Keratinocyte (primary cell): ENCODE results near the gene OR2T2. TPM values are rescaled to one million over a fixed set of nuclear protein-coding genes. Genes with fewer than 3 reads are reported as not detected.
"Not testable (repeated sequence)": the region's sequence is repeated elsewhere in the genome, so short reads cannot be mapped to it uniquely, and the experiment has no call there.

Source experiments
- DNase-seq: peaks from one replicate; pipeline ENCODE4 v3.0.0-alpha.2; 2011; ENCODE audit warnings: low read depth, missing footprints, low spot score
- FAIRE-seq: peaks from 2 replicates; lab custom pipeline; 2011; peaks lifted over from hg19 to GRCh38; lab: Jason Lieb, UNC
- H2AFZ ChIP-seq: 2 replicates; pipeline ENCODE4 v1.6.0; 2012; ENCODE audit warnings: low read length, control low read depth, inconsistent platforms; ENCODE audit not compliant: control insufficient read depth
- H3K27ac ChIP-seq: 2 replicates; pipeline ENCODE4 v1.5.1; 2011; ENCODE audit warnings: low read length; ENCODE audit not compliant: control insufficient read depth, insufficient read depth
- H3K27me3 ChIP-seq: 3 replicates; pipeline ENCODE4 v1.6.0; 2011; ENCODE audit warnings: low read length; ENCODE audit not compliant: control insufficient read depth, insufficient read depth; ENCODE audit errors: extremely low read depth
- H3K36me3 ChIP-seq, 2 experiments: 2 replicates in 1 of 2; 3 replicates in 1 of 2; pipeline ENCODE4 v1.5.1; 2011; ENCODE audit warnings: low read length in 2 of 2, mild to moderate bottlenecking in 1 of 2; ENCODE audit not compliant: control insufficient read depth in 2 of 2, insufficient read depth in 2 of 2; ENCODE audit errors: extremely low read depth in 1 of 2
- H3K4me1 ChIP-seq: 3 replicates; pipeline ENCODE4 v1.5.1; 2011; ENCODE audit warnings: low read length; ENCODE audit not compliant: control insufficient read depth, insufficient read depth; ENCODE audit errors: extremely low read depth
- H3K4me2 ChIP-seq: 3 replicates; pipeline ENCODE4 v1.6.0; 2011; ENCODE audit warnings: low read depth, low read length; ENCODE audit not compliant: control insufficient read depth, insufficient read depth; ENCODE audit errors: extremely low read depth
- H3K4me3 ChIP-seq, 3 experiments: fragments of 200-600 bp in 1 of 3; sonication (generic) in 1 of 3; 2 replicates in 2 of 3; 3 replicates in 1 of 3; pipeline ENCODE4 v1.5.1; 2011 to 2016; ENCODE audit warnings: low read length in 3 of 3, mild to moderate bottlenecking in 3 of 3, control low read depth in 2 of 3, inconsistent platforms in 1 of 3, low read depth in 1 of 3, mixed read lengths in 1 of 3, mixed run types in 1 of 3, moderate library complexity in 1 of 3; ENCODE audit not compliant: control insufficient read depth in 2 of 3, insufficient read depth in 2 of 3; ENCODE audit errors: extremely low read depth in 1 of 3
- H3K79me2 ChIP-seq: 2 replicates; pipeline ENCODE4 v1.6.0; 2012; ENCODE audit warnings: low read length; ENCODE audit not compliant: control insufficient read depth, insufficient read depth
- H3K9ac ChIP-seq: 3 replicates; pipeline ENCODE4 v1.6.0; 2011; ENCODE audit warnings: low read length; ENCODE audit not compliant: control insufficient read depth, insufficient read depth; ENCODE audit errors: extremely low read depth
- H3K9me1 ChIP-seq: 3 replicates; pipeline ENCODE4 v1.6.0; 2011; ENCODE audit warnings: low read length; ENCODE audit not compliant: control insufficient read depth, insufficient read depth; ENCODE audit errors: extremely low read depth
- H3K9me3 ChIP-seq: 2 replicates; pipeline ENCODE4 v1.5.1; 2012; ENCODE audit warnings: low read depth, low read length; ENCODE audit not compliant: control insufficient read depth
- H4K20me1 ChIP-seq: 3 replicates; pipeline ENCODE4 v1.6.0; 2011; ENCODE audit warnings: low read length; ENCODE audit not compliant: control insufficient read depth, insufficient read depth; ENCODE audit errors: extremely low read depth
- CTCF ChIP-seq, 3 experiments: IDR thresholded peaks in 1 of 3; conservative IDR thresholded peaks in 1 of 3; optimal IDR thresholded peaks in 1 of 3; 2 replicates in 2 of 3; 3 replicates in 1 of 3; pipeline versions ENCODE3 to v1.5.1; 2011; ENCODE audit warnings: low read length in 3 of 3, mild to moderate bottlenecking in 3 of 3, moderate library complexity in 2 of 3, control low read depth in 1 of 3, inconsistent platforms in 1 of 3; ENCODE audit not compliant: insufficient read depth in 2 of 3; ENCODE audit errors: extremely low read depth in 1 of 3
- EZH2 ChIP-seq: IDR thresholded peaks from one replicate; pipeline ENCODE4 v1.6.1; 2012; ENCODE audit warnings: inconsistent platforms, mild to moderate bottlenecking, low read length, moderate library complexity
- dilution Hi-C: fragments of 300-500 bp; cut with MboI; formaldehyde crosslinking; loops from one replicate; pipeline ENCODE4 v1.7.0; 2020; ENCODE audit warnings: low sequenced_read_pairs; ENCODE audit not compliant: extremely low pct_ligation_motif_present
- polyA plus RNA-seq, 5 experiments: library from polyadenylated mRNA; depleted of rRNA in 3 of 5; stranded (reverse) in 3 of 5; stranded (forward) in 1 of 5; unstranded in 1 of 5; fragments of >200 nt; gene quantifications; 1 replicate in 1 of 5; 2 replicates in 3 of 5; 3 replicates in 1 of 5; pipeline versions ENCODE4 v1.2.1 to v1.2.3, GENCODE V29; 2011 to 2012; ENCODE audit warnings: missing spikeins in 2 of 5, low read depth in 1 of 5, low replicate concordance in 1 of 5

Gene OR2T2
- polyA plus RNA-seq, 1 donor (not counting 4 experiments of a cell fraction or from before 2014, with no cell fraction given) = not detected

- H3K27ac ChIP-seq = no peak overlapping the region
- FAIRE-seq (no peak), DNase-seq (no peak)
- no peak overlapping the region for H3K4me3 ChIP-seq
- H3K36me3 ChIP-seq = no peaks in the 10 kb centered on the region
- H3K9me3 ChIP-seq = no peaks in the 10 kb centered on the region
- no peaks in the 10 kb centered on the region for H3K27me3 ChIP-seq
- H3K4me2 ChIP-seq = no peak overlapping the region
- H3K9ac ChIP-seq = no peak overlapping the region
- TF ChIP-seq EZH2 (no peak), CTCF (optimal IDR thresholded peaks at IDR 0.05 in 1 of 3, IDR thresholded peaks at IDR 0.05 in 1 of 3, conservative IDR thresholded peaks at IDR 0.05 in 1 of 3; ENCODE audit: extremely low read depth in 1 of 3, insufficient read depth in 2 of 3, low read length in 3 of 3) (no peak)
- no peaks in the 10 kb centered on the region for H4K20me1 ChIP-seq
- no peaks in the 10 kb centered on the region for H3K79me2 ChIP-seq
- H2AFZ ChIP-seq = no peak overlapping the region
- no peaks in the 10 kb centered on the region for H3K4me1 ChIP-seq
- H3K9me1 ChIP-seq = no peaks in the 10 kb centered on the region
- dilution Hi-C loops = no loop called here
These were observed 24.1 kb upstream of the OR2T2 start for GRCh38 chr1:248421384-248421783.

DNA sequence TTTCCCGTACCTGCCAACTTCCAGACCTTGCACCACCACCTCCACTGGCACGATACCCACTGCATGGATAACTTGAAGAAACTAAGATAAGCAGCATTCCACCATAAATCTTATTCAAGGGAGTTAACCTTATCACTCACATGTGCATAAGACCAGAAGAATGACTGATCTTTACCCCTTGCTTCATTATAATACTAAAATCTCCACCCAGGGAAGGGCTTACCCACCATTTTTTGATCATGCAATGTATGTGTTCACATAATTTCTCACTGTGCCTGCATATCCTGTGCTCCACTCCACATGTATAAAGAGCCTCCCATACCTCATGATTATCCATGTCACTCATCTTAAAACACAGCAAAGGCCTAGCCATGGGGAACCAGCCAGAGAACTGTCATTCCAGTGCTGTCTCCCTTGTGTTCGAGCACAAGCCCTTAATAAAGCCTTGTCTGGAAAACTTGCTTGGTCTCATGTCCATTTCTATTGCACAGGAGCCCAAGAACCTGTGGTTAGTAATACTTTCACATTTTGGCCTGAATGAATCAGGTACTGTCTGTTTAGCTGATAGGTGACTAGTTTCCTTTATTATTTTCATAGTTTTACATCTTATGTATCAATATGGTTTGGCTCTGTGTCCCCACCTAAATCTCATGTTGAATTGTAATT lies 17.8 kb upstream of the OR2T2 start:
- H3K4me1 ChIP-seq, H3K9ac ChIP-seq, H4K20me1 ChIP-seq, H3K36me3 ChIP-seq, H3K9me1 ChIP-seq, DNase-seq, H2AFZ ChIP-seq, H3K4me3 ChIP-seq, H3K9me3 ChIP-seq, dilution Hi-C loops, H3K27ac ChIP-seq, H3K4me2 ChIP-seq, FAIRE-seq, H3K79me2 ChIP-seq, H3K27me3 ChIP-seq: not testable (repeated sequence)

DNA sequence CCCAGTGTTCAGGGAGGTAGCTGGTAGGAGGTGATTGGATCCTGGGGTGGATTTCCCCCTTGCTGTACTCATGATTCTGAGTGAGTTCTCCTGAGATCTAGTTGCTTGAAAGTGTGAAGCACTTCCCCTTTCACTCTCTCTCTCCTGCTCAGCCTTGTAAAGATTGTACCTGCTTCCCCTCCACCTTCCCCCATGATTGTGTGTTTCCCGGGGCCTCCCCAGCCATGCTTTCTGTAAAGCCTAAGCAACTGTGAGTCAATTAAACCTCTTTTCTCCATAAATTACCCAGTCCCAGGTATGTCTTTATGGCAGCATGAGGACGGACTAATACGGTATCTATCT lies 17.3 kb upstream of the OR2T2 start:
- H3K9ac ChIP-seq, H2AFZ ChIP-seq, H3K9me1 ChIP-seq, DNase-seq, FAIRE-seq, H4K20me1 ChIP-seq, H3K27me3 ChIP-seq, H3K36me3 ChIP-seq, dilution Hi-C loops, H3K9me3 ChIP-seq, H3K4me2 ChIP-seq, H3K79me2 ChIP-seq, H3K27ac ChIP-seq, H3K4me1 ChIP-seq, H3K4me3 ChIP-seq: not testable (repeated sequence)

GRCh38 chr1:248431683-248432082 lies 13.8 kb upstream of the OR2T2 start:
- H3K36me3 ChIP-seq, H2AFZ ChIP-seq, FAIRE-seq, DNase-seq, H3K4me3 ChIP-seq, H3K27ac ChIP-seq, H3K9me1 ChIP-seq, H3K79me2 ChIP-seq, H3K27me3 ChIP-seq, dilution Hi-C loops, H3K9ac ChIP-seq, H3K9me3 ChIP-seq, H4K20me1 ChIP-seq, H3K4me1 ChIP-seq, H3K4me2 ChIP-seq: not testable (repeated sequence)
